Measurements from ENCODE around the gene CZIB.
"Not testable (repeated sequence)": the region's sequence is repeated elsewhere in the genome, so short reads cannot be mapped to it uniquely, and the experiment has no call there.

The CZIB gene

DNA sequence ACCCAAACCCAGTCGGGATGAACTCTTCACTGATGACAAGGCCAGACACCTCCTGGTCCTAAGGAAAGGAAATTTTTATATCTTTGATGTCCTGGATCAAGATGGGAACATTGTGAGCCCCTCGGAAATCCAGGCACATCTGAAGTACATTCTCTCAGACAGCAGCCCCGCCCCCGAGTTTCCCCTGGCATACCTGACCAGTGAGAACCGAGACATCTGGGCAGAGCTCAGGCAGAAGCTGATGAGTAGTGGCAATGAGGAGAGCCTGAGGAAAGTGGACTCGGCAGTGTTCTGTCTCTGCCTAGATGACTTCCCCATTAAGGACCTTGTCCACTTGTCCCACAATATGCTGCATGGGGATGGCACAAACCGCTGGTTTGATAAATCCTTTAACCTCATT, 10.1 kb downstream of the CZIB start:
- TF ChIP-seq, protein P1, sequence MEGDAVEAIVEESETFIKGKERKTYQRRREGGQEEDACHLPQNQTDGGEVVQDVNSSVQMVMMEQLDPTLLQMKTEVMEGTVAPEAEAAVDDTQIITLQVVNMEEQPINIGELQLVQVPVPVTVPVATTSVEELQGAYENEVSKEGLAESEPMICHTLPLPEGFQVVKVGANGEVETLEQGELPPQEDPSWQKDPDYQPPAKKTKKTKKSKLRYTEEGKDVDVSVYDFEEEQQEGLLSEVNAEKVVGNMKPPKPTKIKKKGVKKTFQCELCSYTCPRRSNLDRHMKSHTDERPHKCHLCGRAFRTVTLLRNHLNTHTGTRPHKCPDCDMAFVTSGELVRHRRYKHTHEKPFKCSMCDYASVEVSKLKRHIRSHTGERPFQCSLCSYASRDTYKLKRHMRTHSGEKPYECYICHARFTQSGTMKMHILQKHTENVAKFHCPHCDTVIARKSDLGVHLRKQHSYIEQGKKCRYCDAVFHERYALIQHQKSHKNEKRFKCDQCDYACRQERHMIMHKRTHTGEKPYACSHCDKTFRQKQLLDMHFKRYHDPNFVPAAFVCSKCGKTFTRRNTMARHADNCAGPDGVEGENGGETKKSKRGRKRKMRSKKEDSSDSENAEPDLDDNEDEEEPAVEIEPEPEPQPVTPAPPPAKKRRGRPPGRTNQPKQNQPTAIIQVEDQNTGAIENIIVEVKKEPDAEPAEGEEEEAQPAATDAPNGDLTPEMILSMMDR (IDR thresholded peaks at IDR 0.05; ENCODE audit: low read depth, low read length), result no peak
- H3K4me3 ChIP-seq (ENCODE audit: low read depth, low read length), result no peak overlapping the region

DNA sequence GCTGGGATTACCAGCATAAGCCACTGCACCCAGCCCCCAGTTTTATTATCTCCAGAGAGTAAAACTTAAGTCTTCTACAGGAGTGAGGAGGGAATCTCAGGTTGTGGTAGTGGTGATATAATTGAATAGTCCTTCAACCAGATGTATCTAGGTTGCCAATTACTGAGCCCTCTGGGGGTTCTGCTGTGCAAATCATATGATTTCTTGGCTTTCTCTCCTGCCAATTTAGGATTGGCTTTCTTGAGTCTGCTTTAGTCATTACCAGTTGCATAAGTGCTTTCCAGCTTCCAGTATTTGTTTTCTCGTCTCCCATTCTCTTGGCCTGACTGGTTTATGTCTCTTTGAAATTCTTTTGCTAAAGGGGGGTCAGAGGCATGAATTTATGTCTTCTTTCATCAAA, 12.7 kb downstream of the CZIB start:
- no peak overlapping the region for H3K4me3 ChIP-seq (ENCODE audit: low read depth, low read length)
- TF ChIP-seq, protein P1 (IDR thresholded peaks at IDR 0.05; ENCODE audit: low read depth, low read length), result no peak

DNA sequence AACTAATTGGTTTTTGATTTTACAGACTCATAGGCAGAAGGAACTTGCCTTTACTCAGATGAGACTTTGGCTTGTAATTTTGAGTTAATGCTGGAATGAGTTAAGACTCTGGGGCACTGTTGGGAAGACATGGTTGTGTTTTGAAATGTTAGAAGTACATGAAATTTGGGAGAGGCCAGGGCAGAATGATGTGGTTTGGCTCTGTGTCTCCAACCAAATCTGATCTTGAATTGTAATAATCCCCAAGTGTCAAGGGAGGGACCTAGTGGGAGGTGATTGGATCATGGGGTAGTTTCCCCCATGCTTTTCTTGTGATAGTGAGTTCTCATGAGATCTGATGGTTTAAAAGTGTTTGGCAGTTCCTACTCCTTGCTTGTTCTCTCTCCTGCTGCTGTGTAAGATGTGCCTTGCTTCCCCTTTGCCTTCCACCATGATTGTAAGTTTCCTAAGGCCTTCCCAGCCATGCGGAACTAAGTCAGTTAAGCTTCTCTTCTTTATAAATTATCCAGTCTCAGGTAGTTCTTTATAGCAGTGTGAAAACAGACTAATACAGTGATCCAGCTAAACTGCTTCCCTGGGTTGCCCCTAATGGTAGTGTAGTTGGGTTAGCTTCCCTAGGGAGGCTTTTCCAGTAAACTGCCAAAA, 13.6 kb downstream of the CZIB start:
- TF ChIP-seq, protein P1 (IDR thresholded peaks at IDR 0.05; ENCODE audit: low read depth, low read length), result no peak
- H3K4me3 ChIP-seq (ENCODE audit: low read depth, low read length), result no peak overlapping the region

DNA sequence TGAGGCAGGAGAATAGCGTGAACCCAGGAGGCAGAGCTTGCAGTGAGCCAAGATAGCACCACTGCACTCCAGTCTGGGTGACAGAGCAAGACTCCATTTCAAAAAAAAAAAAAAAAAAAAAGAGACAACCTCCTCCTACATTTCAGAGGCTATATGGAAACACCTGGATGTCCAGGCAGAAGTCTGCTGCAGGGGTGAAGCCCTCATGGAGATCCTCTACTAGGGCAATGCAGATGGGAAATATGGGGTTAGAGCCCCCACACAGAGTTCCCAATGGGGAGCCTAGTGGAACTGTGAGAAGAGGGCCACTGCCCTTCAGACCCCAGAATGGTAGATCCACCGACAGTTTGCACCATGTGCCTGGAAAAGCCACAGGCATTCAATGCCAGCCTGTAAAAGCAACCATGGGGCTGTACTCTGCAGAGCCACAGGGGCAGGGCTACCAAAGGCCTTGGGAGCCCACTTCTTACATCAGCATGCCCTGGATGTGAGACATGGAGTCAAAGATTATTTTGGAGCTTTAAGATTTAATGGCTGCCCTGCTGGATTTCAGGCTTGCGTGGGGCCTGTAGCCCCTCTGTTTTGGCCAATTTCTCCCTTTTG, 14.2 kb downstream of the CZIB start:
- H3K4me3 ChIP-seq (ENCODE audit: low read depth, low read length), result not testable (repeated sequence)

DNA sequence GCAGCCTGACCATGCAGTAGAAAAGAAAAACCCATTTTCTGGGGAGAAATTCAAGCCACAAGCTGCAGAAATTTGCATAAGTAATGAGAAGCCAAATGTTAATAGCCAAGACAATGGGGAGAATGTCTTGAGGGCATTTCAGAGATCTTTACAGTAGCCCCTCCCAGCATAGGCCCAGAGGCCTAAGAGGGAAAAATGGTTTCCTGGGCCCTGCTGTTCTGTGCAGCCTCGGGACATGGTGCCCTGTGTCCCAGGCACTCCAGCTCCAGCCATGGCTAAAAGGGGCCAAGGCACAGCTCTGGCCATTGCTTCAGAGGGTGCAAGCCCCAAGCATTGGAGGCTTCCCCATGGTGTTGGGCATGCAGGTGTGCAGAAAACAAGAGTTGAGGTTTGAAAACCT, 14.9 kb downstream of the CZIB start:
- H3K4me3 ChIP-seq (ENCODE audit: low read depth, low read length), result not testable (repeated sequence)

DNA sequence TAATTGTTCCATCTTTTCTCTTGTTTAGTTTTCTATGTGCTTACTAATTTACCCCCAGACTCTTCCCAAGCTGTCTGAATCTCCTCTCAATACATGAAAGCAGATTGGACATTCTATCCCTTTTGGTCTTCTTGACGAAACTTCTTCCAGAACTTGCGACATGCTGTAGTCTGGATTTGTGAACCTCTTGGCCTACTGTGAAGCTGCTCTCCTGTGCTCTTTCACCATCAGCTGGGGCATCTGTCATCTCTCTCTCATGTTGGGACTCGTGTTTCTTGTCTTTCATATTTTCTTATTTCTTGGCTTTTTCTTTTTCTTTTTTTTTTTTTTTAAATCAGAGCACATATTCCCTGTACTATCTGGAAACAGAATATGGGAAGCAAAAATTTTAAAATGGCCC, 17.0 kb downstream of the CZIB start:
- TF ChIP-seq, protein P1 (IDR thresholded peaks at IDR 0.05; ENCODE audit: low read depth, low read length), result no peak
- no peak overlapping the region for H3K4me3 ChIP-seq (ENCODE audit: low read depth, low read length)

DNA sequence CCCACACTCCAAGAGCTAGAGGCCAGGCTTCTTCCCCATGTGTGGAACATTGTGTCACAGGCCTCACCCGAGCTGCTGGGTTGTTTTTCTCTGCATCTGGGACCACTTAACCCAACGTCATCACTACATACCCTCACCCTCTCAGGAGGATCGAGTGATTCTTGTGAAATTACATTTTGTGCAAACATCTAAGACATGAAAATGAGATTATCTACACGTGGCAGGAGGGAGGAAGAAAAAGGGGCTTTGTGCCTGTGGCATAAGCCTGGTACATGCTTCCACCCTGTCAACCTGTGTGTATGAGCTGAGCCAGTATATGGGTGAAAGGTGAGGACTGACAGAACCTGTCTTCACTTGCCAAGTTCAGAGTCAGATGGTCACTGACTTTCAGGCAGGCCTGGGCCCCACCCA, 22.2 kb downstream of the CZIB start:
- TF ChIP-seq, protein P1 (IDR thresholded peaks at IDR 0.05; ENCODE audit: low read depth, low read length), result no peak
- no peak overlapping the region; the same call in 1 of the 2 replicates for H3K4me3 ChIP-seq (ENCODE audit: low read depth, low read length)

DNA sequence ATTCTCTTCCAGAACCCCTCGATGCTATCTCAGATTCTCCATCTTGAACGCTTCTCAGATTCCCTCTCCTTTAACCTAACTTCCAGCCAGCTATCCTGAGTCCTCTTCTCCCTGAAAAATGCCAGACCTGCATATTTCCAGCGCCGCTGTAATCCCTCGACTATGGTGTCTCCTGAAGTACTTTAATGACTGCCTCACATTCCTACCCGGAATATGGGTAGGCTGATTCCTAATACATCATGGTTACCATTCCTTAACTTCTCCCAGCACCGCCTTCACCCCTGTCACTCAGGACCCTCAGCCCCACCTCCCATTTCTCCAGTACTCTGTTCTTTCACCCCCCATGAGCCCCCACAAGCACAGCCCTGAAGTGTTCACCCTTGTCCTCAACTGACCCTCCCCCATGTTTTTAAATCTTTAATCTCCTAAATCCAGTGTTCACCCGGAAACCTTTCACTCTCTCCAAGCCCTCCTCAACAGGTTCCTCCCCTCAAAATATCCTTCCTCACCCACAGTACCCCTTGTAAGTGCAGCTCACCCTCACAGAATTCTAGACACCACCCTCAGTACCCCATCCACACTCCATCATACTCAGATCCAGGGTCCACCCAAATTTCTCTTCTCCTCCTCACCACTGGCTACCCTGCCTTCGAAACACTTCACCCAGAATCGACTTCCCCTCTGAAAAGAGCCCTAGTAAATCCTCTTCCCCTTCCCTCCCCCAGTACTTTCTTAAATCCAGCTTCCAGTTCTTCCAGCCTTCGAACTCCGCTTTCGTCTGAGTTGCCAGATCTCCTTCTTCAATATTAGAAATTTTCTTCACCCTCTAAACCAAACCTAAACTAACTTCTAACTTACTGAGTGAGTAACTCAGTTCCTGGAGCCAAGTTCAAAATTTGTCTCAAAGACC, 22.9 kb downstream of the CZIB start:
- TF ChIP-seq, protein P1 (IDR thresholded peaks at IDR 0.05; ENCODE audit: low read depth, low read length), result no peak

More for the DNA sequence above, 22.9 kb downstream of the CZIB start:
- peak overlapping the region; percentile 95 for H3K4me3 ChIP-seq (ENCODE audit: low read depth, low read length)

Data from WI38 (cell line).